ENCODE data around the gene MBP. TPM values are rescaled to one million over a fixed set of nuclear protein-coding genes. Genes with fewer than 3 reads are reported as not detected.
A peak's percentile ranks its signal among the peaks of the same experiment; 100 is the strongest.

The MBP gene
- total RNA-seq, 1 donor from 2014 or later: 22.4 TPM

DNA sequence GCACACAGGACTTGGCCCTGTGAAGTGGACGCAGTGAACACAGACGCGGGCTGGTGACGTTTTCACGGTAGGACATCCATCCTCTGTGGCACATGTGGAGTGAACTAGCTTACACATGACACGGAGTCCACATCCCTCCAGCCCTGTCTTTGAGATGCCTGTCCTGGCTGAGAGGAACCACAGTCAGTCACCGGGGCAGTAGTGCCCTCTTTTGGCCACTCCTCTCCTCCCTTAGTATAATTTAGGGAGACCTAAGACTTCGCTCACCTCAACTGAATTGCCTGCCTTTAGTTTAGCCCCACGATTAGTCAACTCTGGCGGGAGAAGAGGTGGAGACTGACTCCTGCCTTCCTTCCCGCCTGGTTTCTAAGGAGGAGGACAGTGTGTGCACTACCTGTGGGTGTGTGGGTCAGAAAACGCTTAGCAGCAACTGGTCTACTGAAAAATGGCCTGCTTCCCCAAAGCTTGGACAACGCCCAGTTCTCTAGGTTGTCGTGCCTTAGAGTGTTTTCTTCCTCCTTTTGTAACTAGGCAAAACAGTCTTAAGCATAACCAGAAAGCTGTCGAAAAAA, 70.6 kb downstream of the MBP start:
- H3K4me3 ChIP-seq (ENCODE audit: low read length in 3 of 3): no peak overlapping the region
- peaks cover 33 to 42% (median 34%) of the 10 kb centered on the region in 3 donors for H3K4me1 ChIP-seq (ENCODE audit: control insufficient read depth in 3 of 3, insufficient read depth in 3 of 3, low read length in 3 of 3)
- H3K27ac ChIP-seq (ENCODE audit: low read depth, low read length): peak overlapping the region; percentile 33
- no peaks in the 10 kb centered on the region for H3K9me3 ChIP-seq (ENCODE audit: control insufficient read depth in 3 of 3, low read length in 3 of 3)
- peaks cover 6 to 10% (median 8%) of the 10 kb centered on the region in 3 donors for H3K36me3 ChIP-seq (ENCODE audit: control insufficient read depth in 3 of 3, insufficient read depth in 3 of 3, low read length in 3 of 3)
- no peaks in the 10 kb centered on the region for H3K27me3 ChIP-seq (ENCODE audit: control insufficient read depth in 3 of 3, insufficient read depth in 3 of 3, low read length in 3 of 3)
- H3K9ac ChIP-seq (ENCODE audit: low read depth in 1 of 3, low read length in 3 of 3): no peak overlapping the region

DNA sequence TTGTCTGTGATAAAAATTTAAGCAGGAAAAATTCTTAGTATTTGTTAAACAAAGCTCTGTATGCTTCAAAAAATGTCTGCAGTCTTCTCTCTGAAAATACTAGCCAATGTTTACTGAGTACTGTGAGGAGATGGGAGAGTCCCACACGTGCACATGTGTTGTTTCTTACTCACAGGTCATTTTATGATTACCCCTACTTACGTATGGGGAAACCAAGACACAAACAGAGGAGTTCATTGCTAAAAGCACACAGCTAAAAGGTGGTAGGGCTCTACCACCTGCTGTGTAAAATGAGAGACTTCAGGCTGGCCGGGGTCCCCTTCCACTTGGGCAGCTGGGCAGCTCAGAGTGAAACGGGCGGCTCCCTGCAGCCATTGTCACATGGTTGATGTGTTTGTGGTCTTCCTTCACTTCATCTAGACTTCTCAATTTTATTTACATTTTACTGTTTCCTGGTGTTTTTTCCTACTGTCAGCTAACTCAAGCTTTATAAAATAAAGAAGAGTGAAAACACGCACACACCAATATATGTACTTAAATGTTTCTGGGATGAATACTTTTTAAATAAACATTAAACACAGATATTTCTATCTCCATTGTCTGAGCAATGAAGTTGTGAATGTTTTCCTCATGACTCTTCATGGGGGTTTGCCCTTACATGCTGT, 71.2 kb downstream of the MBP start:
- Histone ChIP-seq H3K9me3 (ENCODE audit: control insufficient read depth in 3 of 3, low read length in 3 of 3) (no peaks in the 10 kb centered on the region), H3K27ac (ENCODE audit: low read depth, low read length) (peak overlapping the region; percentile 33), H3K4me1 (ENCODE audit: control insufficient read depth in 3 of 3, insufficient read depth in 3 of 3, low read length in 3 of 3) (peaks cover 33 to 42% (median 34%) of the 10 kb centered on the region in 3 donors), H3K4me3 (ENCODE audit: low read length in 3 of 3) (no peak overlapping the region), H3K36me3 (ENCODE audit: control insufficient read depth in 3 of 3, insufficient read depth in 3 of 3, low read length in 3 of 3) (peaks cover 6 to 10% (median 8%) of the 10 kb centered on the region in 3 donors), H3K27me3 (ENCODE audit: control insufficient read depth in 3 of 3, insufficient read depth in 3 of 3, low read length in 3 of 3) (no peaks in the 10 kb centered on the region), H3K9ac (ENCODE audit: low read depth in 1 of 3, low read length in 3 of 3) (no peak overlapping the region)

DNA sequence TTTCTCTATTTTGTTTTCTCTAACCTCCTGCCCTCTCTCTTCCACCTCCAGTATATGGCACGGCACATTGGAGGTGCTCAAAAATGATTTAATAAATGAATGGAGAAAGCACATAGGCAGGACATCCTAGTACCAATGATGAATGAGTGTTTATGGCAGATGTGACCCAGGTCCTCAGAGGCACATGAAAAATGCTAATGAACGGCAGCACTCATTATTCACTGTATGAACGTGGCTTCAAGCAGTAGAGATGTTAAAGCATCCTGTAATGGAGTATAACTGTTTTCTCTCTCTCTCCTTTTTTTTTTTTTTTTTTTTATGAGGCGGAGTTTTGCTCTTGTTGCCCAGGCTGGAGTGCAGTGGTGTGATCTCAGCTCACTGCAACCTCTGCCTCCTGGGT, 72.4 kb downstream of the MBP start:
- Histone ChIP-seq H3K4me3 (ENCODE audit: low read length in 3 of 3) (no peak overlapping the region), H3K9me3 (ENCODE audit: control insufficient read depth in 3 of 3, low read length in 3 of 3) (no peaks in the 10 kb centered on the region), H3K4me1 (ENCODE audit: control insufficient read depth in 3 of 3, insufficient read depth in 3 of 3, low read length in 3 of 3) (peaks cover 44 to 52% (median 47%) of the 10 kb centered on the region in 3 donors), H3K27ac (ENCODE audit: low read depth, low read length) (no peak overlapping the region), H3K9ac (ENCODE audit: low read depth in 1 of 3, low read length in 3 of 3) (no peak overlapping the region), H3K27me3 (ENCODE audit: control insufficient read depth in 3 of 3, insufficient read depth in 3 of 3, low read length in 3 of 3) (no peaks in the 10 kb centered on the region), H3K36me3 (ENCODE audit: control insufficient read depth in 3 of 3, insufficient read depth in 3 of 3, low read length in 3 of 3) (peaks cover 3 to 10% (median 8%) of the 10 kb centered on the region in 3 donors)

DNA sequence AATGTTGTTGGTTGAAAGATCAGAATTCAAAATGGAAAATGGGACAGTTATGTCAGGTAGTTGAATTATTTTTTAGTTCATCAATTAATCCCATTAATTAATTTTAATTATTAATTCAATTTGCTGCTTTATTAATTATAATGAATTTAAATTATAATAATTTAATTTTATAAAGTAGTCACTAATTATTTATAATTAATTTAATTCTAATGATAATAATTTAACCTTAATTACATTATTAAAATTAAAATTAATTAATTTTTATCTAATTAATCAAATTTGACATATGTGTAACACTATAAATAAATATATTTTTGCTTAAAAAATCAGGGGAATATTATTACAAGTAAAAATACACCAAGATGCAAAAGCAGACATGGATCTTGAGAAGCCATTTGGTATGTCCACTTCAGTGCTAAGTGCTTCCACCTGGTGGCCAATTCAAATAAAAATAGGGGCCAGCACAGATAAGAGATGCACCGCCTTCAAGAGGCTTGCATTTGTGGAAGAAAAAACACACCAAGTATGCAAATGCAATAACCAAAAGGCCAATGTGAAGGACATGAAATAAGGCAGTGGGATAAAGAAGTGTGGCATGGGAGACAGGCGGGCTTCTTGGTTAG, 73.2 kb downstream of the MBP start:
- Histone ChIP-seq H3K4me1 (ENCODE audit: control insufficient read depth in 3 of 3, insufficient read depth in 3 of 3, low read length in 3 of 3) (peaks cover 52 to 60% (median 55%) of the 10 kb centered on the region in 3 donors), H3K9ac (ENCODE audit: low read depth in 1 of 3, low read length in 3 of 3) (no peak overlapping the region), H3K9me3 (ENCODE audit: control insufficient read depth in 3 of 3, low read length in 3 of 3) (no peaks in the 10 kb centered on the region), H3K27ac (ENCODE audit: low read depth, low read length) (no peak overlapping the region), H3K36me3 (ENCODE audit: control insufficient read depth in 3 of 3, insufficient read depth in 3 of 3, low read length in 3 of 3) (peaks cover 0 to 8% (median 5%) of the 10 kb centered on the region in 3 donors), H3K27me3 (ENCODE audit: control insufficient read depth in 3 of 3, insufficient read depth in 3 of 3, low read length in 3 of 3) (no peaks in the 10 kb centered on the region), H3K4me3 (ENCODE audit: low read length in 3 of 3) (no peak overlapping the region)

DNA sequence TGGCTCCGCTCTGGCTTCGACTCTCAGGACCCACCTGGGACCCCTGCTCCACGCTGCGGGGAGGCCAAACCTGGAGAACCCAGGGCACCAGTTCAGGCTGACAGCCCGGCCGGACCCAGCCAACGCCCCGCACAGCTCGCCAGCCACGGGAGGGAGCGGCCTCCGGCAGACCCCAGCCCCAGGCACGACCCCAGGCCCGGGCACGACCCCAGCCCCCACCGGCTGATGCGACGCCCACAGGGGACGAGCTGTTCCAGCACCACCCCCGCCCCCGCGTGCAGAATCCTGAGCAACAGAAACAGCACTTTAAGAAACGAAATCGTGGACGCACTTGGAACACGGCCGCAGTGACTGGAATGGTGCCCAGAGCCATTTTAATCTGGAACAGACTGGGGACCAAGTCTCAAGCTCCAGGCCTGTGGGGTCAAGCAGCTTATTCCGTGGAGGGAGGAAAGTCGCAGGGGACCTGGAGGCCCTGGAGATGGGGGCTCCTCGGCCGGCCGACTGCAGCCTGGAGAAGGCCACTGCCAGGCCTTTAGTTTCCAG, 74.2 kb downstream of the MBP start:
- Histone ChIP-seq H3K27ac (ENCODE audit: low read depth, low read length) (peak overlapping the region; percentile 70), H3K36me3 (ENCODE audit: control insufficient read depth in 3 of 3, insufficient read depth in 3 of 3, low read length in 3 of 3) (peaks cover 0 to 8% (median 5%) of the 10 kb centered on the region in 3 donors), H3K4me1 (ENCODE audit: control insufficient read depth in 3 of 3, insufficient read depth in 3 of 3, low read length in 3 of 3) (peaks cover 62 to 68% (median 65%) of the 10 kb centered on the region in 3 donors), H3K9ac (ENCODE audit: low read depth in 1 of 3, low read length in 3 of 3) (peak overlapping the region in 2 of 3 donors; percentile 19 to 54), H3K4me3 (ENCODE audit: low read length in 3 of 3) (peak overlapping the region in 1 of 3 donors; percentile 5), H3K9me3 (ENCODE audit: control insufficient read depth in 3 of 3, low read length in 3 of 3) (no peaks in the 10 kb centered on the region), H3K27me3 (ENCODE audit: control insufficient read depth in 3 of 3, insufficient read depth in 3 of 3, low read length in 3 of 3) (no peaks in the 10 kb centered on the region)

DNA sequence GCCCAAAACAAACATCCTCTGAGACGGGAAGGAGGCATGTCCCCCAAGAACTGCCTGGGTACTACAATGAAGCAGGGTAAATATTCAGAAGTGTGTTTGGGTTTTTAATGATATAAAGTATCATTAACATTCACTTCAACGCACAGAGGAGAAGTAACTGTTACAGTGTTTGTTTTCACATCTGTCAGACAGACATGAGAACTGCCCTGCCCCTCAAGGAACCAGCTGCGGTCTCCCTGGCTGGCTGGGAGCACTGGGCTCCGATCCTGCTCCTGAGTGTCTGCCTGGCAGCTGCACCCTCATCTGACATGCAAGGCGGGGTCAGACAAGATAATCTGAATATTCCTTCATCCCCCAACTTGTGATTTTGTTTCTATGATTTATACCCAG, 75.6 kb downstream of the MBP start:
- no peaks in the 10 kb centered on the region for H3K27me3 ChIP-seq (ENCODE audit: control insufficient read depth in 3 of 3, insufficient read depth in 3 of 3, low read length in 3 of 3)
- H3K9ac ChIP-seq (ENCODE audit: low read depth in 1 of 3, low read length in 3 of 3): peak overlapping the region; percentile 24 to 57 (median 51)
- peak overlapping the region; percentile 76 for H3K27ac ChIP-seq (ENCODE audit: low read depth, low read length)
- no peaks in the 10 kb centered on the region for H3K9me3 ChIP-seq (ENCODE audit: control insufficient read depth in 3 of 3, low read length in 3 of 3)
- peaks cover 0 to 3% (median 2%) of the 10 kb centered on the region in 3 donors for H3K36me3 ChIP-seq (ENCODE audit: control insufficient read depth in 3 of 3, insufficient read depth in 3 of 3, low read length in 3 of 3)
- H3K4me1 ChIP-seq (ENCODE audit: control insufficient read depth in 3 of 3, insufficient read depth in 3 of 3, low read length in 3 of 3): peaks cover 66 to 68% (median 68%) of the 10 kb centered on the region in 3 donors
- no peak overlapping the region for H3K4me3 ChIP-seq (ENCODE audit: low read length in 3 of 3)

GRCh38 chr18:77056344-77057005, 76.1 kb downstream of the MBP start:
- Histone ChIP-seq H3K27me3 (ENCODE audit: control insufficient read depth in 3 of 3, insufficient read depth in 3 of 3, low read length in 3 of 3) (no peaks in the 10 kb centered on the region), H3K9me3 (ENCODE audit: control insufficient read depth in 3 of 3, low read length in 3 of 3) (no peaks in the 10 kb centered on the region), H3K27ac (ENCODE audit: low read depth, low read length) (peak overlapping the region; percentile 76), H3K9ac (ENCODE audit: low read depth in 1 of 3, low read length in 3 of 3) (peak overlapping the region; percentile 24 to 57 (median 51)), H3K36me3 (ENCODE audit: control insufficient read depth in 3 of 3, insufficient read depth in 3 of 3, low read length in 3 of 3) (no peaks in the 10 kb centered on the region), H3K4me3 (ENCODE audit: low read length in 3 of 3) (peak overlapping the region in 2 of 3 donors; percentile 13 to 52), H3K4me1 (ENCODE audit: control insufficient read depth in 3 of 3, insufficient read depth in 3 of 3, low read length in 3 of 3) (peaks cover 63 to 67% (median 64%) of the 10 kb centered on the region in 3 donors)

- no peaks in the 10 kb centered on the region for H3K9me3 ChIP-seq (ENCODE audit: control insufficient read depth in 3 of 3, low read length in 3 of 3)
- H3K27ac ChIP-seq (ENCODE audit: low read depth, low read length): peak overlapping the region; percentile 76
- no peaks in the 10 kb centered on the region for H3K36me3 ChIP-seq (ENCODE audit: control insufficient read depth in 3 of 3, insufficient read depth in 3 of 3, low read length in 3 of 3)
- H3K4me1 ChIP-seq (ENCODE audit: control insufficient read depth in 3 of 3, insufficient read depth in 3 of 3, low read length in 3 of 3): peaks cover 63 to 65% (median 64%) of the 10 kb centered on the region in 3 donors
- H3K4me3 ChIP-seq (ENCODE audit: low read length in 3 of 3): peak overlapping the region in 2 of 3 donors; percentile 6 to 52
- peak overlapping the region; percentile 45 to 74 (median 63) for H3K9ac ChIP-seq (ENCODE audit: low read depth in 1 of 3, low read length in 3 of 3)
- H3K27me3 ChIP-seq (ENCODE audit: control insufficient read depth in 3 of 3, insufficient read depth in 3 of 3, low read length in 3 of 3): no peaks in the 10 kb centered on the region
These were observed 76.9 kb downstream of the MBP start for GRCh38 chr18:77055429-77056300.

Measured in skeletal muscle tissue (tissue), 4 donors.